GM23338 (cell line): ENCODE data around the gene PPM1E. TPM values are rescaled to one million over a fixed set of nuclear protein-coding genes. Genes with fewer than 3 reads are reported as not detected.

Experiments used
- ATAC-seq: fragments of 200-7000 bp; cut with Tn5 transposase; 3 replicates; pipeline ENCODE4 v1.9.1; 2020
- DNase-seq: peaks from one replicate; pipeline ENCODE4 v3.0.0-alpha.2; 2015; ENCODE audit warnings: low spot score
- H2AFZ ChIP-seq: fragments of 200-600 bp; sonication (generic); 2 replicates; pipeline ENCODE4 v1.8.0; 2016; ENCODE audit warnings: antibody characterized with exemption, mild to moderate bottlenecking, moderate library complexity
- H3F3A ChIP-seq: fragments of 200-600 bp; sonication (generic); replicated peaks from 2 replicates; pipeline ENCODE4 v1.8.0; 2017; ENCODE audit warnings: antibody characterized with exemption, mixed run types, low read depth
- H3K27ac ChIP-seq: fragments of 200-600 bp; sonication (generic); 2 replicates; pipeline ENCODE4 v1.6.1; 2016; ENCODE audit warnings: low read depth
- H3K27me3 ChIP-seq: fragments of 200-600 bp; sonication (generic); 2 replicates; pipeline ENCODE4 v1.8.0; 2016; ENCODE audit warnings: mild to moderate bottlenecking, mixed run types, moderate library complexity; ENCODE audit not compliant: insufficient read depth
- H3K36me3 ChIP-seq: fragments of 200-600 bp; sonication (generic); 2 replicates; pipeline ENCODE4 v1.8.0; 2016; ENCODE audit warnings: mild to moderate bottlenecking; ENCODE audit not compliant: insufficient read depth
- H3K4me1 ChIP-seq: fragments of 200-600 bp; sonication (generic); 2 replicates; pipeline ENCODE4 v1.8.0; 2016; ENCODE audit warnings: mild to moderate bottlenecking, moderate library complexity; ENCODE audit not compliant: insufficient read depth
- H3K4me2 ChIP-seq: fragments of 200-600 bp; sonication (generic); 2 replicates; pipeline ENCODE4 v1.7.1; 2017; ENCODE audit warnings: mixed run types
- H3K4me3 ChIP-seq: fragments of 200-600 bp; sonication (generic); 2 replicates; pipeline ENCODE4 v1.6.1; 2016; ENCODE audit warnings: mixed run types
- H3K79me2 ChIP-seq: fragments of 200-600 bp; sonication (generic); replicated peaks from 2 replicates; pipeline ENCODE4 v1.8.0; 2017; ENCODE audit warnings: mild to moderate bottlenecking; ENCODE audit not compliant: insufficient read depth
- H3K9me2 ChIP-seq: fragments of 200-600 bp; sonication (generic); 2 replicates; pipeline ENCODE4 v1.8.0; 2017; ENCODE audit not compliant: insufficient read depth
- H4K20me1 ChIP-seq: fragments of 200-600 bp; sonication (generic); replicated peaks from 2 replicates; pipeline ENCODE4 v1.8.0; 2017; ENCODE audit warnings: mild to moderate bottlenecking; ENCODE audit not compliant: insufficient read depth
- H3K27ac Mint-ChIP-seq: 2 replicates; pipeline ENCODE4 v1.8.0; 2020; ENCODE audit warnings: inconsistent platforms, mild to moderate bottlenecking, moderate library complexity, mixed read lengths
- H3K27me3 Mint-ChIP-seq: 3 replicates; pipeline ENCODE4 v1.8.0; 2022; ENCODE audit warnings: low read depth, mild to moderate bottlenecking, moderate library complexity, mixed read lengths, inconsistent platforms; ENCODE audit not compliant: insufficient read depth, poor library complexity
- H3K36me3 Mint-ChIP-seq: 3 replicates; pipeline ENCODE4 v1.8.0; 2021; ENCODE audit warnings: low read depth, mild to moderate bottlenecking, inconsistent platforms, moderate library complexity, mixed read lengths
- H3K4me1 Mint-ChIP-seq: 3 replicates; pipeline ENCODE4 v1.8.0; 2020; ENCODE audit warnings: mild to moderate bottlenecking, inconsistent platforms, mixed read lengths
- H3K4me3 Mint-ChIP-seq: 3 replicates; pipeline ENCODE4 v1.8.0; 2021; ENCODE audit warnings: moderate library complexity, mild to moderate bottlenecking, inconsistent platforms, mixed read lengths
- H3K9me3 Mint-ChIP-seq: 3 replicates; pipeline ENCODE4 v1.8.0; 2020; ENCODE audit warnings: moderate library complexity, mild to moderate bottlenecking, inconsistent platforms, mixed read lengths
- CREB1 ChIP-seq: fragments of 250-450 bp; sonication (Bioruptor Pico); IDR thresholded peaks from 2 replicates; pipeline ENCODE4 v1.5.0; 2020; ENCODE audit warnings: low read depth, mild to moderate bottlenecking, moderate library complexity
- EZH2phosphoT487 ChIP-seq: fragments of 200-600 bp; sonication (generic); IDR thresholded peaks from one replicate; pipeline ENCODE4 v1.8.1; 2018; ENCODE audit warnings: antibody characterized with exemption; ENCODE audit not compliant: unreplicated experiment
- POLR2AphosphoS5 ChIP-seq: IDR thresholded peaks from 2 replicates; pipeline ENCODE4 v1.6.1; 2016; ENCODE audit warnings: antibody characterized with exemption, low read depth
- REST ChIP-seq: IDR thresholded peaks from one replicate; pipeline ENCODE4 v1.6.1; 2018; ENCODE audit warnings: antibody characterized with exemption; ENCODE audit not compliant: unreplicated experiment
- polyA plus RNA-seq: library from polyadenylated mRNA; unstranded; fragments of >200 nt; fragmentation: Nextera tagmentation; extraction: Ambion mirVana; gene quantifications from 2 replicates; pipeline ENCODE4 v1.2.1, GENCODE V29; 2016
- small RNA-seq: library from RNA; depleted of rRNA; stranded (forward); fragments of <200 nt; gene quantifications from one replicate; pipeline ENCODE3, GENCODE V24; 2014; ENCODE audit warnings: low replicate concordance
- total RNA-seq: library from RNA; depleted of rRNA; stranded (reverse); fragments of >200 nt; shearing (Covaris generic); gene quantifications from 2 replicates; pipeline ENCODE4 v1.2.3, GENCODE V29; 2014; rRNA removed
- TF ChIP-seq, protein P1 (sequence below), 2 experiments: fragments of 200-600 bp in 1 of 2; sonication (generic) in 1 of 2; conservative IDR thresholded peaks; 2 replicates each; pipeline versions ENCODE4 v1.5.1 to v1.6.1; 2016 to 2017; ENCODE audit warnings: antibody characterized with exemption in 2 of 2, low read depth in 2 of 2, mild to moderate bottlenecking in 2 of 2, moderate library complexity in 1 of 2
- TF ChIP-seq, protein P2 (sequence below): IDR thresholded peaks from 2 replicates; pipeline ENCODE4 v1.6.1; 2016; ENCODE audit warnings: antibody characterized with exemption

PPM1E gene
- total and polyA plus RNA-seq, 2 experiments from 2014 or later, result 2.1 to 13.8 TPM

DNA sequence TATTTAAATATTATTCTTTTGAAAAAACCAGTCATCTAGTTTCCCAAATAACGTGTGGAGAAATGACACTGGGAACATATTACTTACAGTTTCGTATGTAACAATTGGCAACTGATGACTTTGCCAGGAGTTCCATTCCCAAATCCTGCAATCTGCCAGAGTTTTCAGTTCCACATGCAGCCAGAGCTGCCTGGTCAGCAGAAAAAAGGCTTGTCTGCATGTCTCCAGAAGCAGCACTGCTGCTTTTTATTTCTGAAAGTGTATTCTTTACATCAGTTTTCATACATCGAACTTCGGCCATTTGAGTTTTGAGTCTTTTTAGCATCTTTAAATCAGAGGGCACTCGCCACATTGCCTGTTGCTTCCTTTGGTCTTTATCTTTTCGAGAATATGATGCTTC lies 272.7 kb downstream of the PPM1E start (continued):
- TF ChIP-seq REST, result no peak
- no peak for TF ChIP-seq EZH2phosphoT487

DNA sequence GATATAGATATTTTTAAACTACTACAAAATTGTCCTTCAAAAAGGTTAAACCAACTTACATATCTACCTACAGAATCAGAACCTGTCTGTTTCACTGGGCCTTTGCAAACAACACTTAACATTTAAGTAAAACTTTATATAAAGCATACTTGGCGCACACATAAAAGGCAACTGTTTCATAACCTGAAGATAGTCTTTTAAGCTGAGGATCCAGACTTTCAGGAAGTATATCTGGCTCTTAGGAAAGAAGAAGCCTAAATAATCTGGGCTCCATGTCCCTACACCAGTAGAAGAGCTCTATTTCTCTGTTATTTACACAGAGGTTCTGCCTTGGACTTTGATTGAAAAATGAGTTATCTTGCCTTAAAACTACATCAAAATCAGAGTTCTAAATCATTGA lies 275.2 kb downstream of the PPM1E start:
- H3K79me2 ChIP-seq, result no peaks in the 10 kb centered on the region; the same call in 1 of the 2 replicates
- H4K20me1 ChIP-seq, result no peaks in the 10 kb centered on the region
- H3K9me2 ChIP-seq, result no peaks in the 10 kb centered on the region
- H3K4me2 ChIP-seq, result no peak overlapping the region
- H3K27me3 ChIP-seq, result no peaks in the 10 kb centered on the region
- Mint-ChIP-seq H3K4me3 (no peak overlapping the region), H3K9me3 (no peaks in the 10 kb centered on the region), H3K36me3 (peaks cover 12% of the 10 kb centered on the region; the same call in 2 of the 3 replicates), H3K27me3 (no peaks in the 10 kb centered on the region), H3K27ac (no peak overlapping the region), H3K4me1 (no peaks in the 10 kb centered on the region)
- no peak overlapping the region for H3K4me3 ChIP-seq
- DNase-seq (no peak), ATAC-seq (no peak)
- H2AFZ ChIP-seq, result no peak overlapping the region
- H3K36me3 ChIP-seq, result peaks cover 9% of the 10 kb centered on the region; the same call in 1 of the 2 replicates
- TF ChIP-seq, protein P1, sequence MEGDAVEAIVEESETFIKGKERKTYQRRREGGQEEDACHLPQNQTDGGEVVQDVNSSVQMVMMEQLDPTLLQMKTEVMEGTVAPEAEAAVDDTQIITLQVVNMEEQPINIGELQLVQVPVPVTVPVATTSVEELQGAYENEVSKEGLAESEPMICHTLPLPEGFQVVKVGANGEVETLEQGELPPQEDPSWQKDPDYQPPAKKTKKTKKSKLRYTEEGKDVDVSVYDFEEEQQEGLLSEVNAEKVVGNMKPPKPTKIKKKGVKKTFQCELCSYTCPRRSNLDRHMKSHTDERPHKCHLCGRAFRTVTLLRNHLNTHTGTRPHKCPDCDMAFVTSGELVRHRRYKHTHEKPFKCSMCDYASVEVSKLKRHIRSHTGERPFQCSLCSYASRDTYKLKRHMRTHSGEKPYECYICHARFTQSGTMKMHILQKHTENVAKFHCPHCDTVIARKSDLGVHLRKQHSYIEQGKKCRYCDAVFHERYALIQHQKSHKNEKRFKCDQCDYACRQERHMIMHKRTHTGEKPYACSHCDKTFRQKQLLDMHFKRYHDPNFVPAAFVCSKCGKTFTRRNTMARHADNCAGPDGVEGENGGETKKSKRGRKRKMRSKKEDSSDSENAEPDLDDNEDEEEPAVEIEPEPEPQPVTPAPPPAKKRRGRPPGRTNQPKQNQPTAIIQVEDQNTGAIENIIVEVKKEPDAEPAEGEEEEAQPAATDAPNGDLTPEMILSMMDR (conservative IDR thresholded peaks at IDR 0.05; ENCODE audit: low read depth in 2 of 2), result no peak
- TF ChIP-seq, protein P2, sequence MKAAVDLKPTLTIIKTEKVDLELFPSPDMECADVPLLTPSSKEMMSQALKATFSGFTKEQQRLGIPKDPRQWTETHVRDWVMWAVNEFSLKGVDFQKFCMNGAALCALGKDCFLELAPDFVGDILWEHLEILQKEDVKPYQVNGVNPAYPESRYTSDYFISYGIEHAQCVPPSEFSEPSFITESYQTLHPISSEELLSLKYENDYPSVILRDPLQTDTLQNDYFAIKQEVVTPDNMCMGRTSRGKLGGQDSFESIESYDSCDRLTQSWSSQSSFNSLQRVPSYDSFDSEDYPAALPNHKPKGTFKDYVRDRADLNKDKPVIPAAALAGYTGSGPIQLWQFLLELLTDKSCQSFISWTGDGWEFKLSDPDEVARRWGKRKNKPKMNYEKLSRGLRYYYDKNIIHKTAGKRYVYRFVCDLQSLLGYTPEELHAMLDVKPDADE, result no peak
- no peak for TF ChIP-seq CREB1
- TF ChIP-seq POLR2AphosphoS5, result no peak
- no peak overlapping the region for H3K27ac ChIP-seq
- H3F3A ChIP-seq, result no peaks in the 10 kb centered on the region
- no peaks in the 10 kb centered on the region for H3K4me1 ChIP-seq

Small RNA genes lying within 50 kb of the gene (small RNA-seq; reads per million reads assigned to genes)
- gene AC025521.1 (not detected), gene RF00017 (not detected), gene RNU6-518P (not detected)

Other genes starting within 250 kb of the PPM1E start
- 40.2 and 42.2 TPM in 2 replicates for gene MTMR4, start 241.2 kb upstream of the PPM1E start, total RNA-seq
- gene MTMR4, start 241.2 kb upstream of the PPM1E start, polyA plus RNA-seq, result 8.8 and 11.1 TPM in 2 replicates
- gene TEX14, start 63.8 kb upstream of the PPM1E start, total RNA-seq, result 0.78 and 0.80 TPM in 2 replicates
- gene TEX14, start 63.8 kb upstream of the PPM1E start, polyA plus RNA-seq, result 2.5 and 2.6 TPM in 2 replicates
- gene RAD51C, start 63.3 kb upstream of the PPM1E start, total RNA-seq, result 9.3 and 19.6 TPM in 2 replicates
- gene RAD51C, start 63.3 kb upstream of the PPM1E start, polyA plus RNA-seq, result 25.5 and 33.6 TPM in 2 replicates